ENCODE data around the gene ALLC. TPM values are rescaled to one million over a fixed set of nuclear protein-coding genes. Genes with fewer than 3 reads are reported as not detected.

ALLC gene
- polyA plus RNA-seq, 1 of the 3 experiments (the other 2 are of a cell fraction) = not detected

DNA sequence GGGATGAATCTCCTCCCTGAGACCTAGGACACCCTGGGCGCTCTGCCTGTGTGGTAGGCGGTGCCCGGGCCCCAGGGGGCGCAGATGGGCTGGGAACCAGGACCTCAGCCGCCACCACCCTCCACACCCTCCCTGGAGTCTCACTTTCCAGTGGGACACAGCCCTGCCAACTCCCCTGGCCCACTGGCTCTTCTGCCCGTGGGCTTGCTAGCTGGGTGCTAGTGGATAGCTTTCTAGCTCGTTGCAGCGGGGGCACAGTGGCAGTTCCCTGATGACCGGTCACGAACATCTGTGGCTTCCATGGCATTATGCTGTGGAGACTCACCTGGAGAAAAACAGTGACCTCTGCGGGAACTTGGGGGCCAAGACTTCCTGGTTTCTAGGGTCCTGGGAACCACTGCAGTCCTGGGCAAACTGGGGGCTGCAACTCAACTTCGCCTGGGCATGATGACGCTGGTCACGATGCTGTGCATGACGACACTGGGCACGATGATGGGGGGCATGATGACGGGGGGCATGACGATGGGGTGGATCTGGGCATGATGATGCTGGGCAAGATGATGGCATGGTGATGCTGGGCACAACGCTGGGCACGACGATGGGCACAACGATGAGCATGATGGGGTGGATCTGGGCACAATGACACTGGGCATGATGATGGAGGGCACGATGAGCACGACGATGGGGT, 31.0 kb upstream of the ALLC start:
- Histone ChIP-seq H3K79me2 (ENCODE audit: insufficient read depth) (no peaks in the 10 kb centered on the region), H3K9me2 (no peaks in the 10 kb centered on the region), H3K4me2 (no peak overlapping the region), H3K27me3 (ENCODE audit: insufficient read depth) (no peaks in the 10 kb centered on the region), H3K9ac (no peak overlapping the region), H3K4me1 (ENCODE audit: control insufficient read depth in 1 of 2, insufficient read depth in 2 of 2, low read depth in 1 of 2, low read length in 1 of 2) (peaks cover 0 to 3% of the 10 kb centered on the region in 2 experiments; a peak in 1 of 4 replicates), H3K4me3 (ENCODE audit: low read depth in 2 of 2, low read length in 1 of 2) (no peak overlapping the region), H3K36me3 (replicated peaks in 1 of 2; ENCODE audit: control insufficient read depth in 1 of 2, insufficient read depth in 2 of 2, low read length in 1 of 2) (peaks cover 0 to 4% of the 10 kb centered on the region in 2 experiments), H3K27ac (ENCODE audit: low read depth in 2 of 2, low read length in 1 of 2) (no peak overlapping the region), H3K9me3 (no peaks in the 10 kb centered on the region), H3F3A (replicated peaks; ENCODE audit: insufficient read depth) (no peaks in the 10 kb centered on the region), H4K20me1 (ENCODE audit: insufficient read depth) (no peaks in the 10 kb centered on the region), H2AFZ (ENCODE audit: low read depth) (no peak overlapping the region)
- WGBS (ENCODE audit: low lambda C conversion rate) = 76% methylated on average over 24 of the region's 25 CpGs
- no peak for TF ChIP-seq GATA2 (CRISPR knock-in tag; IDR thresholded peaks at IDR 0.05)
- no peak for TF ChIP-seq USF1 (IDR thresholded peaks at IDR 0.05; ENCODE audit: borderline replicate concordance, low read depth)
- TF ChIP-seq TCF12 (IDR thresholded peaks at IDR 0.05) = no peak
- TF ChIP-seq SIN3A (IDR thresholded peaks at IDR 0.05; ENCODE audit: borderline replicate concordance, low read depth, low read length) = no peak
- TF ChIP-seq ELF1 (IDR thresholded peaks at IDR 0.05) = no peak
- TF ChIP-seq FOXJ3 (CRISPR knock-in tag; IDR thresholded peaks at IDR 0.05) = no peak
- TF ChIP-seq, protein P1, sequence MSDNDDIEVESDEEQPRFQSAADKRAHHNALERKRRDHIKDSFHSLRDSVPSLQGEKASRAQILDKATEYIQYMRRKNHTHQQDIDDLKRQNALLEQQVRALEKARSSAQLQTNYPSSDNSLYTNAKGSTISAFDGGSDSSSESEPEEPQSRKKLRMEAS (IDR thresholded peaks at IDR 0.05; ENCODE audit: low read depth) = no peak
- no peak for TF ChIP-seq JUND (IDR thresholded peaks at IDR 0.05)
- TF ChIP-seq REST (IDR thresholded peaks at IDR 0.05; ENCODE audit: low read depth, low read length) = no peak
- no peak for TF ChIP-seq GABPA (IDR thresholded peaks at IDR 0.05; ENCODE audit: low read depth)
- TF ChIP-seq USF2 (IDR thresholded peaks at IDR 0.05; ENCODE audit: borderline replicate concordance, low read depth, low read length) = no peak
- no peak for TF ChIP-seq MEF2A (IDR thresholded peaks at IDR 0.05; ENCODE audit: borderline replicate concordance, low read depth)
- TF ChIP-seq FOXM1 (IDR thresholded peaks at IDR 0.05; ENCODE audit: low read depth) = no peak
- no peak for TF ChIP-seq NRF1 (IDR thresholded peaks at IDR 0.05; ENCODE audit: low read depth, low read length)
- TF ChIP-seq RFX5 (IDR thresholded peaks at IDR 0.05; ENCODE audit: low read length) = no peak
- TF ChIP-seq EZH2phosphoT487 (IDR thresholded peaks at IDR 0.05; ENCODE audit: borderline replicate concordance, low read depth) = no peak
- no peak for TF ChIP-seq ZBTB33 (IDR thresholded peaks at IDR 0.05; ENCODE audit: borderline replicate concordance, low read depth)
- TF ChIP-seq, protein P2, sequence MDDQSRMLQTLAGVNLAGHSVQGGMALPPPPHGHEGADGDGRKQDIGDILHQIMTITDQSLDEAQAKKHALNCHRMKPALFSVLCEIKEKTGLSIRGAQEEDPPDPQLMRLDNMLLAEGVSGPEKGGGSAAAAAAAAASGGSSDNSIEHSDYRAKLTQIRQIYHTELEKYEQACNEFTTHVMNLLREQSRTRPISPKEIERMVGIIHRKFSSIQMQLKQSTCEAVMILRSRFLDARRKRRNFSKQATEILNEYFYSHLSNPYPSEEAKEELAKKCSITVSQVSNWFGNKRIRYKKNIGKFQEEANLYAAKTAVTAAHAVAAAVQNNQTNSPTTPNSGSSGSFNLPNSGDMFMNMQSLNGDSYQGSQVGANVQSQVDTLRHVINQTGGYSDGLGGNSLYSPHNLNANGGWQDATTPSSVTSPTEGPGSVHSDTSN (IDR thresholded peaks at IDR 0.05) = no peak
- no peak for TF ChIP-seq EP300 (IDR thresholded peaks at IDR 0.05; ENCODE audit: borderline replicate concordance in 1 of 2, low read depth in 1 of 2, low read length in 1 of 2)
- TF ChIP-seq, protein P3, sequence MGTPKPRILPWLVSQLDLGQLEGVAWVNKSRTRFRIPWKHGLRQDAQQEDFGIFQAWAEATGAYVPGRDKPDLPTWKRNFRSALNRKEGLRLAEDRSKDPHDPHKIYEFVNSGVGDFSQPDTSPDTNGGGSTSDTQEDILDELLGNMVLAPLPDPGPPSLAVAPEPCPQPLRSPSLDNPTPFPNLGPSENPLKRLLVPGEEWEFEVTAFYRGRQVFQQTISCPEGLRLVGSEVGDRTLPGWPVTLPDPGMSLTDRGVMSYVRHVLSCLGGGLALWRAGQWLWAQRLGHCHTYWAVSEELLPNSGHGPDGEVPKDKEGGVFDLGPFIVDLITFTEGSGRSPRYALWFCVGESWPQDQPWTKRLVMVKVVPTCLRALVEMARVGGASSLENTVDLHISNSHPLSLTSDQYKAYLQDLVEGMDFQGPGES (IDR thresholded peaks at IDR 0.05; ENCODE audit: low read depth, low read length) = no peak
- CTCF ChIA-PET = no interaction called here
- POLR2A ChIA-PET = no interaction called here
- DNase-seq = no peak
